ENCODE results near the gene EXOC7. TPM values are rescaled to one million over a fixed set of nuclear protein-coding genes. Genes with fewer than 3 reads are reported as not detected.

The EXOC7 gene
- total and polyA plus RNA-seq, 2 of the 8 experiments (the other 6 are each of a cell fraction or from before 2014, with no cell fraction given), result 77.1 to 92.6 TPM

- no peak overlapping the region for H2BK20ac ChIP-seq (ENCODE audit: low read length)
- no peak overlapping the region for H3K23ac ChIP-seq (ENCODE audit: insufficient read length)
- no peak for DNase-seq (ENCODE audit: low read depth in 1 of 2, low spot score in 2 of 2)
- no peak overlapping the region for H2AK5ac ChIP-seq (ENCODE audit: low read depth, low read length)
- ChIA-PET POLR2A (ENCODE audit: partially characterized antibody) (interaction anchor here (1.1 to 3.3 kb wide), 6 partner anchors 9 to 39 kb away, joined by 4 to 28 read pairs (median 6); partner anchors contain the start of genes EXOC7 and ZACN), CTCF (ENCODE audit: partially characterized antibody) (interaction anchor here (0.6 to 2.6 kb wide), 13 partner anchors 8 to 202 kb away, joined by 3 to 10 read pairs (median 3); no protein-coding TSS in a partner anchor)
- H3K4me2 ChIP-seq (ENCODE audit: insufficient read depth in 1 of 2, low read depth in 2 of 2, low read length in 2 of 2), result no peak overlapping the region
- H3K4ac ChIP-seq (replicated peaks; ENCODE audit: insufficient read length, low read depth, low read length), result no peak overlapping the region
- peaks cover 31 to 63% (median 55%) of the 10 kb centered on the region in 4 experiments for H3K36me3 ChIP-seq (ENCODE audit: control insufficient read depth in 2 of 4, insufficient read depth in 4 of 4, low read length in 3 of 4)
- H4K8ac ChIP-seq (ENCODE audit: extremely low read depth, insufficient read depth, low read length), result no peak overlapping the region
- no peak overlapping the region for H2AFZ ChIP-seq (ENCODE audit: low read length)
- H3K27me3 ChIP-seq (replicated peaks in 1 of 4; ENCODE audit: control insufficient read depth in 3 of 4, extremely low read depth in 1 of 4, insufficient read depth in 3 of 4, low read length in 3 of 4), result no peaks in the 10 kb centered on the region
- no peaks in the 10 kb centered on the region for H3K23me2 ChIP-seq (ENCODE audit: low read depth, low read length)
- no peak for TF ChIP-seq RFX5 (IDR thresholded peaks at IDR 0.05; ENCODE audit: borderline replicate concordance, low read depth, low read length)
- no peak for TF ChIP-seq POLR2A (IDR thresholded peaks at IDR 0.05; ENCODE audit: control extremely low read depth in 1 of 2, low read depth in 2 of 2, low read length in 2 of 2)
- no peak for TF ChIP-seq KDM4A (IDR thresholded peaks at IDR 0.05; ENCODE audit: low read depth, low read length, severe bottlenecking)
- TF ChIP-seq KDM1A (IDR thresholded peaks at IDR 0.05; ENCODE audit: borderline replicate concordance, low read length), result no peak
- no peak for TF ChIP-seq SRF (IDR thresholded peaks at IDR 0.05; ENCODE audit: low read depth, low read length)
- TF ChIP-seq KDM5A (IDR thresholded peaks at IDR 0.05; ENCODE audit: low read length), result no peak
- no peak for TF ChIP-seq ASH2L (IDR thresholded peaks at IDR 0.05; ENCODE audit: low read length)
- TF ChIP-seq CTBP2 (IDR thresholded peaks at IDR 0.05; ENCODE audit: borderline replicate concordance, insufficient read depth, insufficient read length, low read length), result no peak
- no peak for TF ChIP-seq NANOG (IDR thresholded peaks at IDR 0.05; ENCODE audit: insufficient read depth, low read depth, low read length, poor library complexity, severe bottlenecking)
- no peak for TF ChIP-seq JUN (IDR thresholded peaks at IDR 0.05; ENCODE audit: low read depth, low read length)
- no peak for TF ChIP-seq SP1 (IDR thresholded peaks at IDR 0.05; ENCODE audit: low read depth, low read length)
- H3K79me2 ChIP-seq (ENCODE audit: control insufficient read depth in 1 of 2, insufficient read depth in 2 of 2, low read length in 2 of 2), result no peaks in the 10 kb centered on the region
- no peak overlapping the region for H2BK12ac ChIP-seq (ENCODE audit: low read depth, low read length)
- H2BK120ac ChIP-seq (replicated peaks; ENCODE audit: low read depth, low read length), result no peak overlapping the region
- peaks cover 2 to 9% of the 10 kb centered on the region in 2 experiments for H4K20me1 ChIP-seq (replicated peaks in 1 of 2; ENCODE audit: control insufficient read depth in 1 of 2, insufficient read depth in 2 of 2, low read length in 2 of 2)
- FAIRE-seq, result no peak
- H2BK15ac ChIP-seq (ENCODE audit: low read length), result no peak overlapping the region
- no peak overlapping the region for H3K14ac ChIP-seq (ENCODE audit: insufficient read length)
- H2BK5ac ChIP-seq (ENCODE audit: low read depth, low read length), result no peak overlapping the region
- no peak overlapping the region for H3K9ac ChIP-seq (replicated peaks in 1 of 4; ENCODE audit: extremely low read depth in 1 of 4, low read depth in 3 of 4, low read length in 3 of 4)
- no peak overlapping the region for H3K18ac ChIP-seq (ENCODE audit: extremely low read depth, low read length)
- no peak overlapping the region for H4K91ac ChIP-seq (replicated peaks; ENCODE audit: insufficient read length, low read length)
- no peak overlapping the region for H3K27ac ChIP-seq (ENCODE audit: low read depth, low read length)
- H3K9me3 ChIP-seq (ENCODE audit: insufficient read depth in 2 of 2, low read depth in 1 of 2, low read length in 1 of 2), result no peaks in the 10 kb centered on the region
- no peaks in the 10 kb centered on the region; the same call in 1 of the 2 replicates for H3K79me1 ChIP-seq (ENCODE audit: low read depth, low read length)
- H3K4me1 ChIP-seq (replicated peaks in 1 of 4; ENCODE audit: control insufficient read depth in 3 of 4, insufficient read depth in 4 of 4, low read length in 3 of 4), result no peaks in the 10 kb centered on the region
- H3K4me3 ChIP-seq (ENCODE audit: extremely low read depth in 1 of 4, insufficient read depth in 2 of 4, low read depth in 3 of 4, low read length in 4 of 4), result no peak overlapping the region
- H4K5ac ChIP-seq (ENCODE audit: insufficient read length, low read depth, low read length), result no peak overlapping the region
- WGBS, 2 experiments (ENCODE audit: extremely low coverage in 1 of 2, insufficient coverage in 1 of 2, insufficient read length in 1 of 2, insufficient replicate concordance in 2 of 2, low coverage in 1 of 2, low lambda C conversion rate in 2 of 2, missing lambda C conversion rate in 1 of 2), result 99% methylated on average over 11 of the region's 25 CpGs; no CpG with 5 or more reads in 1 of the 2 experiments
- no peak overlapping the region for H3K56ac ChIP-seq (replicated peaks; ENCODE audit: insufficient read length, low read depth, low read length)
Measured at GRCh38 chr17:76088868-76089576, 14.6 kb downstream of the EXOC7 start.

Measured in H1 (cell line).